ENCODE results near the gene ASPM.

Gene ASPM

GRCh38 chr1:197081117-197081753 is 65.2 kb downstream of the ASPM start:
- no peaks in the 10 kb centered on the region for H3K4me1 Mint-ChIP-seq (ENCODE audit: low read depth)

GRCh38 chr1:197080323-197080722 is 66.1 kb downstream of the ASPM start:
- Mint-ChIP-seq H3K36me3 (ENCODE audit: low read depth) (peaks cover 45% of the 10 kb centered on the region), H3K9me3 (peaks cover 29% of the 10 kb centered on the region), H3K27ac (no peak overlapping the region), H3K27me3 (ENCODE audit: low read depth) (peaks cover 8% of the 10 kb centered on the region), H3K4me1 (ENCODE audit: low read depth) (no peaks in the 10 kb centered on the region), H3K4me3 (no peak overlapping the region)

More at GRCh38 chr1:197081117-197081753, 65.2 kb downstream of the ASPM start:
- Mint-ChIP-seq H3K9me3 (peaks cover 29% of the 10 kb centered on the region), H3K4me3 (no peak overlapping the region), H3K36me3 (ENCODE audit: low read depth) (peaks cover 52% of the 10 kb centered on the region), H3K27me3 (ENCODE audit: low read depth) (peaks cover 5% of the 10 kb centered on the region), H3K27ac (no peak overlapping the region)

- Mint-ChIP-seq H3K4me1 (ENCODE audit: low read depth) (no peaks in the 10 kb centered on the region), H3K27ac (no peak overlapping the region), H3K4me3 (no peak overlapping the region), H3K9me3 (peaks cover 8% of the 10 kb centered on the region), H3K27me3 (ENCODE audit: low read depth) (peaks cover 17% of the 10 kb centered on the region), H3K36me3 (ENCODE audit: low read depth) (peaks cover 12% of the 10 kb centered on the region)
These were observed 69.9 kb downstream of the ASPM start for GRCh38 chr1:197076585-197076984.

- H3K4me1 Mint-ChIP-seq (ENCODE audit: low read depth): no peaks in the 10 kb centered on the region
- no peaks in the 10 kb centered on the region for H3K36me3 Mint-ChIP-seq (ENCODE audit: low read depth)
- no peaks in the 10 kb centered on the region for H3K9me3 Mint-ChIP-seq
- H3K4me3 Mint-ChIP-seq: no peak overlapping the region
- no peak overlapping the region for H3K27ac Mint-ChIP-seq
- H3K27me3 Mint-ChIP-seq (ENCODE audit: low read depth): peaks cover 17% of the 10 kb centered on the region
These were observed 72.5 kb downstream of the ASPM start for GRCh38 chr1:197073978-197074377.

- Mint-ChIP-seq H3K27ac (no peak overlapping the region), H3K4me1 (ENCODE audit: low read depth) (no peaks in the 10 kb centered on the region), H3K36me3 (ENCODE audit: low read depth) (no peaks in the 10 kb centered on the region), H3K4me3 (no peak overlapping the region), H3K27me3 (ENCODE audit: low read depth) (no peaks in the 10 kb centered on the region), H3K9me3 (no peaks in the 10 kb centered on the region)
These were observed 79.0 kb downstream of the ASPM start for GRCh38 chr1:197067457-197067818.

GRCh38 chr1:197066719-197067456 is 79.6 kb downstream of the ASPM start, which contains the start of gene F13B:
Gene F13B (minus strand): TSS chr1:197067260. CDS start chr1:197067223, 37 bp downstream.
- H3K4me1 Mint-ChIP-seq (ENCODE audit: low read depth): peaks cover 2% of the 10 kb centered on the region
- H3K9me3 Mint-ChIP-seq: no peaks in the 10 kb centered on the region
- no peaks in the 10 kb centered on the region for H3K27me3 Mint-ChIP-seq (ENCODE audit: low read depth)
- H3K4me3 Mint-ChIP-seq: no peak within 1 kb of the TSS
- H3K27ac Mint-ChIP-seq: no peak within 1 kb of the TSS
- no peaks in the 10 kb centered on the region for H3K36me3 Mint-ChIP-seq (ENCODE audit: low read depth)

- H3K27me3 Mint-ChIP-seq (ENCODE audit: low read depth): no peaks in the 10 kb centered on the region
These were observed 80.2 kb downstream of the ASPM start for GRCh38 chr1:197066277-197066676.

GRCh38 chr1:197065559-197065958 is 80.9 kb downstream of the ASPM start:
- Mint-ChIP-seq H3K4me1 (ENCODE audit: low read depth) (peaks cover 2% of the 10 kb centered on the region), H3K4me3 (no peak overlapping the region), H3K27me3 (ENCODE audit: low read depth) (no peaks in the 10 kb centered on the region), H3K9me3 (no peaks in the 10 kb centered on the region), H3K27ac (no peak overlapping the region), H3K36me3 (ENCODE audit: low read depth) (no peaks in the 10 kb centered on the region)

More at GRCh38 chr1:197066277-197066676, 80.2 kb downstream of the ASPM start:
- no peaks in the 10 kb centered on the region for H3K9me3 Mint-ChIP-seq
- H3K4me1 Mint-ChIP-seq (ENCODE audit: low read depth): peaks cover 2% of the 10 kb centered on the region
- no peak overlapping the region for H3K27ac Mint-ChIP-seq
- H3K4me3 Mint-ChIP-seq: no peak overlapping the region
- H3K36me3 Mint-ChIP-seq (ENCODE audit: low read depth): no peaks in the 10 kb centered on the region

GRCh38 chr1:197063212-197063611 is 83.3 kb downstream of the ASPM start:
- Mint-ChIP-seq H3K27me3 (ENCODE audit: low read depth) (peaks cover 3% of the 10 kb centered on the region), H3K4me1 (ENCODE audit: low read depth) (peaks cover 2% of the 10 kb centered on the region), H3K27ac (no peak overlapping the region), H3K36me3 (ENCODE audit: low read depth) (no peaks in the 10 kb centered on the region), H3K4me3 (no peak overlapping the region), H3K9me3 (no peaks in the 10 kb centered on the region)

- H3K4me1 Mint-ChIP-seq (ENCODE audit: low read depth): peaks cover 2% of the 10 kb centered on the region
- no peaks in the 10 kb centered on the region for H3K36me3 Mint-ChIP-seq (ENCODE audit: low read depth)
- H3K27ac Mint-ChIP-seq: no peak overlapping the region
- H3K9me3 Mint-ChIP-seq: no peaks in the 10 kb centered on the region
- H3K4me3 Mint-ChIP-seq: no peak overlapping the region
- H3K27me3 Mint-ChIP-seq (ENCODE audit: low read depth): peaks cover 6% of the 10 kb centered on the region
These were observed 83.8 kb downstream of the ASPM start for GRCh38 chr1:197062692-197063091.

GRCh38 chr1:197049100-197049499 is 97.4 kb downstream of the ASPM start:
- Mint-ChIP-seq H3K4me1 (ENCODE audit: low read depth) (no peaks in the 10 kb centered on the region), H3K27me3 (ENCODE audit: low read depth) (peaks cover 12% of the 10 kb centered on the region), H3K4me3 (no peak overlapping the region), H3K9me3 (no peaks in the 10 kb centered on the region), H3K36me3 (ENCODE audit: low read depth) (no peaks in the 10 kb centered on the region), H3K27ac (no peak overlapping the region)

- H3K36me3 Mint-ChIP-seq (ENCODE audit: low read depth): no peaks in the 10 kb centered on the region
- H3K27me3 Mint-ChIP-seq (ENCODE audit: low read depth): peaks cover 10% of the 10 kb centered on the region
- H3K4me3 Mint-ChIP-seq: no peak overlapping the region
- peaks cover 3% of the 10 kb centered on the region for H3K4me1 Mint-ChIP-seq (ENCODE audit: low read depth)
- no peaks in the 10 kb centered on the region for H3K9me3 Mint-ChIP-seq
- no peak overlapping the region for H3K27ac Mint-ChIP-seq
These were observed 103.7 kb downstream of the ASPM start for GRCh38 chr1:197042676-197043341.

GRCh38 chr1:197041486-197042353 is 104.7 kb downstream of the ASPM start:
- Mint-ChIP-seq H3K27me3 (ENCODE audit: low read depth) (peaks cover 10% of the 10 kb centered on the region), H3K36me3 (ENCODE audit: low read depth) (no peaks in the 10 kb centered on the region), H3K27ac (no peak overlapping the region), H3K4me3 (no peak overlapping the region), H3K4me1 (ENCODE audit: low read depth) (peaks cover 3% of the 10 kb centered on the region), H3K9me3 (no peaks in the 10 kb centered on the region)

- Mint-ChIP-seq H3K27me3 (ENCODE audit: low read depth) (peaks cover 7% of the 10 kb centered on the region), H3K36me3 (ENCODE audit: low read depth) (no peaks in the 10 kb centered on the region), H3K27ac (no peak overlapping the region), H3K4me1 (ENCODE audit: low read depth) (no peaks in the 10 kb centered on the region), H3K4me3 (no peak overlapping the region), H3K9me3 (no peaks in the 10 kb centered on the region)
These were observed 109.6 kb downstream of the ASPM start for GRCh38 chr1:197036861-197037260.

Measured in T-helper 1 cell treated with Interleukin-12 subunit alpha and Interleukin-12 subunit beta and Interleukin-4 antibody, amounts not matched to agents 30 μg/mL and 1 μg/mL, for 36 hours (primary cell).